Measurements from ENCODE around the gene SORCS2.

SORCS2 gene

DNA sequence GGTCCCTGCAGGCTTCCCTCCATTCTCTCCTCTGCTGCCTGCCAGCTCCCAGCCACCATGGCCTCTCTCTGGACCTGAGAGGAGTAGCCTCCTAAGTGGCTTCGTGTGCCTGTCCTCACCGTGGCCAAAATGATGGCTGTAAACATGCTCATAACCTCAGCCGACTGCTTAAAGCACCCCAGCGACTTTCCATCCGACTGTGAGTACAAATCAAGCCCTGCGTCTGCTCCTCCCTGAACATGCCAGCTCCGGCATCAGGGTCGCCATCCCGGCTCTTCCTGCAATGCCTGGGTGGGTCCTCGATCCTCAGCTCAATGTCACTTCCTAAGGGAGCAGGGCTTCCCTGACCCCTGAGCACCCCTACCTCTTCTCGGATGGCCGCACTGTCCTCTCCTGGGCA is 3.3 kb upstream of the SORCS2 start:
- TF ChIP-seq, protein P1, sequence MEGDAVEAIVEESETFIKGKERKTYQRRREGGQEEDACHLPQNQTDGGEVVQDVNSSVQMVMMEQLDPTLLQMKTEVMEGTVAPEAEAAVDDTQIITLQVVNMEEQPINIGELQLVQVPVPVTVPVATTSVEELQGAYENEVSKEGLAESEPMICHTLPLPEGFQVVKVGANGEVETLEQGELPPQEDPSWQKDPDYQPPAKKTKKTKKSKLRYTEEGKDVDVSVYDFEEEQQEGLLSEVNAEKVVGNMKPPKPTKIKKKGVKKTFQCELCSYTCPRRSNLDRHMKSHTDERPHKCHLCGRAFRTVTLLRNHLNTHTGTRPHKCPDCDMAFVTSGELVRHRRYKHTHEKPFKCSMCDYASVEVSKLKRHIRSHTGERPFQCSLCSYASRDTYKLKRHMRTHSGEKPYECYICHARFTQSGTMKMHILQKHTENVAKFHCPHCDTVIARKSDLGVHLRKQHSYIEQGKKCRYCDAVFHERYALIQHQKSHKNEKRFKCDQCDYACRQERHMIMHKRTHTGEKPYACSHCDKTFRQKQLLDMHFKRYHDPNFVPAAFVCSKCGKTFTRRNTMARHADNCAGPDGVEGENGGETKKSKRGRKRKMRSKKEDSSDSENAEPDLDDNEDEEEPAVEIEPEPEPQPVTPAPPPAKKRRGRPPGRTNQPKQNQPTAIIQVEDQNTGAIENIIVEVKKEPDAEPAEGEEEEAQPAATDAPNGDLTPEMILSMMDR (IDR thresholded peaks at IDR 0.05; ENCODE audit: control insufficient read depth, insufficient read depth, low read depth, low read length, missing control alignments), result no peak
- no peak for DNase-seq (ENCODE audit: low read depth)
- H3K4me3 ChIP-seq (ENCODE audit: control insufficient read depth, low read depth, low read length), result no peak overlapping the region

DNA sequence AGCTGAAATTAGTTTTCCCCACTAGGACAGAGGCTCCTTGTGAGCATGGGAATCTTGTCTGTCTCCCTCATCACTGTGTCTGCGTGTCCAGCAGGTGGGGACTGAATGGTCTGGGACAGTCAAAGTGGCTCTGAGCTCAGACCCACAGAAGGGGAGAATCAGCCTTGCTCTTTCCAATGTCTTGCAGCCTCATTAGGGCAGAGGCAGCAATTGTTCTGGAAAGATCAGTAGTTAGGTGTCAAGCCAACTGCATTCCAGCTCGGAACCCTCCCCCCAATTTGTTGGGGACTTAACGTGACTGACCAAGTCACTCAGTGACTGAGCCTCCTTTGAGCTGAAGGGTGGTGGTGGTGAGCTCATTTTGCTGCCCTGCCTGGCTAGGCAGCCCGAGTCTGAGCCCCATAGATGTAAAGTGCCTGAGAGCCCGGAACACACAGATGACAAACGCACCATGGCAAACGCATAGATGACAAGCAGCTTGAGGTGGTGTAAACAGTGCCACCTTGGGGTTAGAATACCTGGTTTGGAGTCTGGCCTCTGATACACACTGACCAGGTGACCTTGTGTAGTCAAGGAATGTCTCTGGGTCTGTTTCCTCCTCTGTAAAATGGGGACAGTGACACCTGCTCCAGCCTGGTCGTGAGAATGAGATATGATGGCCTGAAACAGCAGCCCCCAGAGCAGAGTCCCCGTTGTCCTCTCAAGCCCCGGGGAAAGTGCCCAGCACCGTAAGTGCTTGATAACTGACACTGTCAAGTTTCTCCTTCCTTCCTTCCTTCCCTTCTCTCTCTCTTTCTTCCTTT is 2.7 kb upstream of the SORCS2 start:
- no peak overlapping the region for H3K4me3 ChIP-seq (ENCODE audit: control insufficient read depth, low read depth, low read length)
- TF ChIP-seq, protein P1 (IDR thresholded peaks at IDR 0.05; ENCODE audit: control insufficient read depth, insufficient read depth, low read depth, low read length, missing control alignments), result no peak
- DNase-seq (ENCODE audit: low read depth), result no peak

DNA sequence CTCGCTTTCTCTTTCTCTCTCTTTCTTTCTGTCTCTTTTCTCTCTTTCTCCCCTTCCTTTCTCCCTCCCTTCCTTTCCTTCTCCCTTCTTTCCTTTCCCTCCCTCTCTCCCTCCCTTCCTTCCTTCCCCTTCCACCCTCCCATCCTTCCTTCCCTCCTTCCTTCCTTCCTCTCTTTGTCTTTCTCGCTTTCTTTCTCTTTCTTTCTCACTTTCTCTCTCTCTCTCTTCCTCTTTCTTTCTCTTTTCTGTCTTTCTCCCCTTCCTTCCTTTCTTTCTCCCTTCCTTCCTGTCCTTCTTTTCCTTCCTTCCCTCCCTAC is 2.1 kb upstream of the SORCS2 start:
- no peak overlapping the region for H3K4me3 ChIP-seq (ENCODE audit: control insufficient read depth, low read depth, low read length)
- DNase-seq (ENCODE audit: low read depth), result no peak
- TF ChIP-seq, protein P1 (IDR thresholded peaks at IDR 0.05; ENCODE audit: control insufficient read depth, insufficient read depth, low read depth, low read length, missing control alignments), result no peak

DNA sequence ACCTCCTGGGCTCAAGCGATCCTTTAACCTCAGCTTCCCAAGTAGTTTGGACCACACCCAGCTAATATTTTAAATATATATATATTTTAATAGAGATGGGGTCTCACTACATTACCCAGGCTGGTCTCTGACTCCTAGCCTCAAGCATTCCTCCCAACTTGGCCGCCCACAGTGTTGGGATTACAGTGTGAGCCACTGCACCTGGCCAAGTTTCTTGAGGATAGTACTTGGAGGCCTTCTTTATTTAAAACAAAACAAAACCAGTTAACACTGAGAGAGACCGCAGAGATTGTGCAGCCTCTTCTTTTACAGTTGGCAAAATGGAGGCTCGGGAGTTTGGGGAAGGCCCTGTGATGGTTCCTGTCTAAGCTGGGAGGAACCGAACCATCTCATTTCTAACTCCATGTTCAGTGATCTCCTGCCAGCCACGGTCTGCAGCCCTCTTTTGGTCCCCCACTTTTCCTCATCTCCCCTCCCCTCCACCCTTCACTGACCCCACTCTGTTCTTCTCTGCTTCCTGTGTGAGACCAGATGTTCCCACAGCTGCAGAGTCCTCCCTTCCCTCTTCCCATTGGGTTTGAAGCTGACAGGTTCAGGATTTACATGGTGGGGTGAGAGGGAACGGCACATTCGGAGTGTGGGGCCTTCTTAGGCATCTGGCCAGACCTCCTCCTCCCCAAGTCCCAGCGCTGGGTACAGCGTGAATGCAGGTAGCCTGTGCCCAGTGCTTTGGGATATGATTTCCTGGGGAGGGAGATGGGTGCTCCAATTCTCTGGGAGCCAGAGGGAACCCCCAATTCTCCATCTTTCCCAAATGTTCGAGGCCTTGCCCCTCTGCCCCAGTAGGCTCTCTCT is 1.4 kb upstream of the SORCS2 start:
- no peak for DNase-seq (ENCODE audit: low read depth)
- no peak overlapping the region for H3K4me3 ChIP-seq (ENCODE audit: control insufficient read depth, low read depth, low read length)
- TF ChIP-seq, protein P1 (IDR thresholded peaks at IDR 0.05; ENCODE audit: control insufficient read depth, insufficient read depth, low read depth, low read length, missing control alignments), result no peak

DNA sequence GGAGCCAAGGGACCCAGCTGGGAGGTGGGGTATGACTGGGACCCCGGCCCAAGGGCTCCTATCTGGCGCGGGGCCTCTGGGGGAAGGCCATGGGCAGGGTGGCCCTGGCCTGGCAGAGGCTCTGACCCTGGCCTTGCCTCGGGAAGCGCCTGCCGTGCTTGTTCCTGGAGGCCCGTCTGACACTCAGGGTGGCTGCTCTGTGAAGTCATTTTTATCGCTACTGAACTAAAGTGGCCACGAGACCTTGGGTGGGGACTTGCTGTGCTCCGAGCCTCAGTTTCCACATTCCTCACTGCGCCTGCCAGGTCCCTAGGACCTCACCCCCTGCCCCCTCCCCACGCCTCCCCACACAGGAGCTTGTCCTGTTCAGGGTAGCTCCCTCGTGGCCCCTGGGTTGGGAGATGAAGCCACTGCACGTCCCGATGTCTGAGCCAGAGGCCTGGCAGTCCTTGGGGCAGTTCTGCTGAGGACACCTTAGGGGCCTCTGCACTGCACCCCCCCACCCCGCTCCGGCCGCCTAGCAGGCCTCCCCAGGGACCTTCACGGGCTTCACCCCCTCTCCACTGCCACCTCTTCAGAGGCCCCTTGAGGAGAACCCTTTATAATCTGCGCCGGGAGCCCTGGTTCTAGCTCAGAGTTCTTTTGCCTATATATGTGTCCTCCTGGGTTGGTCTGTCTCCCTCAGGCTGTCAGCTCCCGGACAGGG is 639 bp upstream of the SORCS2 start:
- TF ChIP-seq, protein P1 (IDR thresholded peaks at IDR 0.05; ENCODE audit: control insufficient read depth, insufficient read depth, low read depth, low read length, missing control alignments), result no peak
- no peak for DNase-seq (ENCODE audit: low read depth)
- peak overlapping the region; percentile 37 for H3K4me3 ChIP-seq (ENCODE audit: control insufficient read depth, low read depth, low read length)
